Keratinocyte (primary cell): ENCODE results near the gene CACNA2D4. TPM values are rescaled to one million over a fixed set of nuclear protein-coding genes. Genes with fewer than 3 reads are reported as not detected.

Source experiments
- DNase-seq: peaks from one replicate; pipeline ENCODE4 v3.0.0-alpha.2; 2011; ENCODE audit warnings: low read depth, missing footprints, low spot score
- FAIRE-seq: peaks from 2 replicates; lab custom pipeline; 2011; peaks lifted over from hg19 to GRCh38; lab: Jason Lieb, UNC
- H2AFZ ChIP-seq: 2 replicates; pipeline ENCODE4 v1.6.0; 2012; ENCODE audit warnings: low read length, control low read depth, inconsistent platforms; ENCODE audit not compliant: control insufficient read depth
- H3K27ac ChIP-seq: 2 replicates; pipeline ENCODE4 v1.5.1; 2011; ENCODE audit warnings: low read length; ENCODE audit not compliant: control insufficient read depth, insufficient read depth
- H3K27me3 ChIP-seq: 3 replicates; pipeline ENCODE4 v1.6.0; 2011; ENCODE audit warnings: low read length; ENCODE audit not compliant: control insufficient read depth, insufficient read depth; ENCODE audit errors: extremely low read depth
- H3K36me3 ChIP-seq, 2 experiments: 2 replicates in 1 of 2; 3 replicates in 1 of 2; pipeline ENCODE4 v1.5.1; 2011; ENCODE audit warnings: low read length in 2 of 2, mild to moderate bottlenecking in 1 of 2; ENCODE audit not compliant: control insufficient read depth in 2 of 2, insufficient read depth in 2 of 2; ENCODE audit errors: extremely low read depth in 1 of 2
- H3K4me1 ChIP-seq: 3 replicates; pipeline ENCODE4 v1.5.1; 2011; ENCODE audit warnings: low read length; ENCODE audit not compliant: control insufficient read depth, insufficient read depth; ENCODE audit errors: extremely low read depth
- H3K4me2 ChIP-seq: 3 replicates; pipeline ENCODE4 v1.6.0; 2011; ENCODE audit warnings: low read depth, low read length; ENCODE audit not compliant: control insufficient read depth, insufficient read depth; ENCODE audit errors: extremely low read depth
- H3K4me3 ChIP-seq, 3 experiments: fragments of 200-600 bp in 1 of 3; sonication (generic) in 1 of 3; 2 replicates in 2 of 3; 3 replicates in 1 of 3; pipeline ENCODE4 v1.5.1; 2011 to 2016; ENCODE audit warnings: low read length in 3 of 3, mild to moderate bottlenecking in 3 of 3, control low read depth in 2 of 3, inconsistent platforms in 1 of 3, low read depth in 1 of 3, mixed read lengths in 1 of 3, mixed run types in 1 of 3, moderate library complexity in 1 of 3; ENCODE audit not compliant: control insufficient read depth in 2 of 3, insufficient read depth in 2 of 3; ENCODE audit errors: extremely low read depth in 1 of 3
- H3K79me2 ChIP-seq: 2 replicates; pipeline ENCODE4 v1.6.0; 2012; ENCODE audit warnings: low read length; ENCODE audit not compliant: control insufficient read depth, insufficient read depth
- H3K9ac ChIP-seq: 3 replicates; pipeline ENCODE4 v1.6.0; 2011; ENCODE audit warnings: low read length; ENCODE audit not compliant: control insufficient read depth, insufficient read depth; ENCODE audit errors: extremely low read depth
- H3K9me1 ChIP-seq: 3 replicates; pipeline ENCODE4 v1.6.0; 2011; ENCODE audit warnings: low read length; ENCODE audit not compliant: control insufficient read depth, insufficient read depth; ENCODE audit errors: extremely low read depth
- H3K9me3 ChIP-seq: 2 replicates; pipeline ENCODE4 v1.5.1; 2012; ENCODE audit warnings: low read depth, low read length; ENCODE audit not compliant: control insufficient read depth
- H4K20me1 ChIP-seq: 3 replicates; pipeline ENCODE4 v1.6.0; 2011; ENCODE audit warnings: low read length; ENCODE audit not compliant: control insufficient read depth, insufficient read depth; ENCODE audit errors: extremely low read depth
- EZH2 ChIP-seq: IDR thresholded peaks from one replicate; pipeline ENCODE4 v1.6.1; 2012; ENCODE audit warnings: inconsistent platforms, mild to moderate bottlenecking, low read length, moderate library complexity
- dilution Hi-C: fragments of 300-500 bp; cut with MboI; formaldehyde crosslinking; loops from one replicate; pipeline ENCODE4 v1.7.0; 2020; ENCODE audit warnings: low sequenced_read_pairs; ENCODE audit not compliant: extremely low pct_ligation_motif_present
- polyA plus RNA-seq, 5 experiments: library from polyadenylated mRNA; depleted of rRNA in 3 of 5; stranded (reverse) in 3 of 5; stranded (forward) in 1 of 5; unstranded in 1 of 5; fragments of >200 nt; gene quantifications; 1 replicate in 1 of 5; 2 replicates in 3 of 5; 3 replicates in 1 of 5; pipeline versions ENCODE4 v1.2.1 to v1.2.3, GENCODE V29; 2011 to 2012; ENCODE audit warnings: missing spikeins in 2 of 5, low read depth in 1 of 5, low replicate concordance in 1 of 5
- TF ChIP-seq, protein P1 (sequence below), 3 experiments: IDR thresholded peaks in 1 of 3; conservative IDR thresholded peaks in 1 of 3; optimal IDR thresholded peaks in 1 of 3; 2 replicates in 2 of 3; 3 replicates in 1 of 3; pipeline versions ENCODE3 to v1.5.1; 2011; ENCODE audit warnings: low read length in 3 of 3, mild to moderate bottlenecking in 3 of 3, moderate library complexity in 2 of 3, control low read depth in 1 of 3, inconsistent platforms in 1 of 3; ENCODE audit not compliant: insufficient read depth in 2 of 3; ENCODE audit errors: extremely low read depth in 1 of 3

The CACNA2D4 gene
- polyA plus RNA-seq, 1 donor (not counting 4 experiments of a cell fraction or from before 2014, with no cell fraction given): 0.09 TPM

DNA sequence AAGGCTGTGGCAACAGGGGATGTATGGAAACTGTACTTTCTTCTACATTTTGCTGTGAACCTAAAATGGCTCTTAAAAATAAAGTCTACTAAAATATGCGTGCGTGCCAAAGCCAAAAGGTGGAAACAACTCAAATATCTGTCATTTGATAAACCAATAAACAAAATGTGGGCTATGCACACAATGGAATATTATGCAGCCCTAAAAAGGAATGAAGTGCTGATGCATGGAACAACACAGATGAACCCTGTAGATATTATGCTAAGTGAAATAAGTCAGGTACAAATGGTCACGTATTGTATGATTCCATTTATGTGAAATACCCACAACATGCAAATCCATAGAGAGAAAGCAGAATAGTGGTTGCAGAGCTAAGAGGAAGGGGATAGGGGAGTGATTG, 8.0 kb downstream of the CACNA2D4 start:
- FAIRE-seq (no peak), DNase-seq (no peak)
- dilution Hi-C loops: no loop called here
- peaks cover 13% of the 10 kb centered on the region for H3K27me3 ChIP-seq
- H2AFZ ChIP-seq: no peak overlapping the region
- no peaks in the 10 kb centered on the region for H3K4me1 ChIP-seq
- no peaks in the 10 kb centered on the region for H4K20me1 ChIP-seq
- no peak overlapping the region for H3K27ac ChIP-seq
- H3K9me1 ChIP-seq: no peaks in the 10 kb centered on the region
- H3K36me3 ChIP-seq: no peaks in the 10 kb centered on the region
- H3K79me2 ChIP-seq: no peaks in the 10 kb centered on the region
- H3K9me3 ChIP-seq: no peaks in the 10 kb centered on the region
- no peak overlapping the region for H3K9ac ChIP-seq
- no peak overlapping the region for H3K4me2 ChIP-seq
- no peak overlapping the region for H3K4me3 ChIP-seq
- no peak for TF ChIP-seq EZH2
- TF ChIP-seq, protein P1, sequence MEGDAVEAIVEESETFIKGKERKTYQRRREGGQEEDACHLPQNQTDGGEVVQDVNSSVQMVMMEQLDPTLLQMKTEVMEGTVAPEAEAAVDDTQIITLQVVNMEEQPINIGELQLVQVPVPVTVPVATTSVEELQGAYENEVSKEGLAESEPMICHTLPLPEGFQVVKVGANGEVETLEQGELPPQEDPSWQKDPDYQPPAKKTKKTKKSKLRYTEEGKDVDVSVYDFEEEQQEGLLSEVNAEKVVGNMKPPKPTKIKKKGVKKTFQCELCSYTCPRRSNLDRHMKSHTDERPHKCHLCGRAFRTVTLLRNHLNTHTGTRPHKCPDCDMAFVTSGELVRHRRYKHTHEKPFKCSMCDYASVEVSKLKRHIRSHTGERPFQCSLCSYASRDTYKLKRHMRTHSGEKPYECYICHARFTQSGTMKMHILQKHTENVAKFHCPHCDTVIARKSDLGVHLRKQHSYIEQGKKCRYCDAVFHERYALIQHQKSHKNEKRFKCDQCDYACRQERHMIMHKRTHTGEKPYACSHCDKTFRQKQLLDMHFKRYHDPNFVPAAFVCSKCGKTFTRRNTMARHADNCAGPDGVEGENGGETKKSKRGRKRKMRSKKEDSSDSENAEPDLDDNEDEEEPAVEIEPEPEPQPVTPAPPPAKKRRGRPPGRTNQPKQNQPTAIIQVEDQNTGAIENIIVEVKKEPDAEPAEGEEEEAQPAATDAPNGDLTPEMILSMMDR (optimal IDR thresholded peaks at IDR 0.05 in 1 of 3, IDR thresholded peaks at IDR 0.05 in 1 of 3, conservative IDR thresholded peaks at IDR 0.05 in 1 of 3; ENCODE audit: extremely low read depth in 1 of 3, insufficient read depth in 2 of 3, low read length in 3 of 3): no peak

DNA sequence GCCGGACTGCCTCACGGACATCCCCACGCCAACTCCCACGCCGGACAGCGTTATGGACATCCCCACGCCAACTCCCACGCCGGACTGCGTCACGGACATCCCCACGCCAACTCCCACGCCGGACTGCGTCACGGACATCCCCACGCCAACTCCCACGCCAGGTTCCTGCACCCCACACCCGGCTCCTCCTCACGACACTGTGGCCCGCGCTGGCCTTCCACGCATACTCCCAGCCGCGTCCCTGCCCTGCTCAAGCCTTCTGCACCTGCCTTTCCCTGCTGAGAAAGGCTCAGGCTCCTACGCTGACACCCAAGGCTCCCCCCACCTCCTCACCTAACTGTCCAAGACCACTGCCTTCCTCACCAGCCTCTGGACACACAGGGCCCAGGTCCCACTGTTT, 9.7 kb downstream of the CACNA2D4 start:
- no peak overlapping the region for H3K4me3 ChIP-seq
- no peaks in the 10 kb centered on the region for H3K79me2 ChIP-seq
- H3K9me3 ChIP-seq: no peaks in the 10 kb centered on the region
- H3K27me3 ChIP-seq: peaks cover 8% of the 10 kb centered on the region
- H3K27ac ChIP-seq: no peak overlapping the region
- H4K20me1 ChIP-seq: no peaks in the 10 kb centered on the region
- no peak overlapping the region for H2AFZ ChIP-seq
- TF ChIP-seq, protein P1 (optimal IDR thresholded peaks at IDR 0.05 in 1 of 3, IDR thresholded peaks at IDR 0.05 in 1 of 3, conservative IDR thresholded peaks at IDR 0.05 in 1 of 3; ENCODE audit: extremely low read depth in 1 of 3, insufficient read depth in 2 of 3, low read length in 3 of 3): no peak
- no peak for TF ChIP-seq EZH2
- no peak for FAIRE-seq
- H3K36me3 ChIP-seq: no peaks in the 10 kb centered on the region
- dilution Hi-C loops: no loop called here
- H3K4me2 ChIP-seq: no peak overlapping the region
- no peak overlapping the region for H3K9ac ChIP-seq
- H3K9me1 ChIP-seq: no peaks in the 10 kb centered on the region
- DNase-seq: no peak
- H3K4me1 ChIP-seq: no peaks in the 10 kb centered on the region
